ENCODE results near the gene DNM1. TPM values are rescaled to one million over a fixed set of nuclear protein-coding genes. Genes with fewer than 3 reads are reported as not detected.

Gene DNM1
- total RNA-seq, 5 donors from 2014 or later (not counting 1 experiment from before 2014, with no cell fraction given), result 0.95 to 3.0 (median 1.8) TPM

- H3K36me3 Mint-ChIP-seq, result no peaks in the 10 kb centered on the region
- 26% methylated on average over 43 of the region's 47 CpGs for WGBS (ENCODE audit: insufficient coverage)
- POLR2A ChIA-PET, result interaction anchor here in 1 of 2 donors (0.6 kb wide), 1 partner anchor 59 kb away, joined by 3 read pairs; no protein-coding TSS in a partner anchor
These were observed 15.6 kb downstream of the DNM1 start for GRCh38 chr9:128218518-128219389.

GRCh38 chr9:128219831-128220230 lies 16.7 kb downstream of the DNM1 start:
- H3K36me3 Mint-ChIP-seq, result no peaks in the 10 kb centered on the region
- Histone ChIP-seq H3K4me3 (ENCODE audit: control insufficient read depth in 1 of 2, extremely low read depth in 1 of 2, low read length in 1 of 2) (no peak overlapping the region), H3K9me3 (no peaks in the 10 kb centered on the region), H3K4me1 (ENCODE audit: control insufficient read depth in 1 of 2, extremely low read depth in 1 of 2, insufficient read depth in 2 of 2, low read length in 2 of 2) (peaks cover 0 to 18% of the 10 kb centered on the region in 2 experiments), H3K36me3 (ENCODE audit: control insufficient read depth in 2 of 2, extremely low read depth in 1 of 2, insufficient read depth in 1 of 2, low read length in 1 of 2) (no peaks in the 10 kb centered on the region), H3K27me3 (replicated peaks in 1 of 2; ENCODE audit: control insufficient read depth in 2 of 2, extremely low read depth in 1 of 2, insufficient read depth in 2 of 2, low read length in 1 of 2) (peaks cover 0 to 15% of the 10 kb centered on the region in 2 experiments), H3K27ac (ENCODE audit: low read length) (no peak overlapping the region)
- ATAC-seq (replicated peaks in 1 of 4) (no peak), DNase-seq (no peak)
- POLR2A ChIA-PET, result no interaction called here
- H3K4me3 Mint-ChIP-seq, result no peak overlapping the region
- H3K9me3 Mint-ChIP-seq, result no peaks in the 10 kb centered on the region
- CTCF ChIA-PET, result interaction anchor here in 1 of 2 donors (0.6 kb wide), 1 partner anchor 142 kb away, joined by 3 read pairs; no protein-coding TSS in a partner anchor
- H3K27ac Mint-ChIP-seq, result no peak overlapping the region
- 93% methylated on average over 8 of the region's 9 CpGs for WGBS (ENCODE audit: insufficient coverage)
- H3K27me3 Mint-ChIP-seq, result peaks cover 0 to 2% of the 10 kb centered on the region in 2 donors
- peaks cover 13 to 17% (median 14%) of the 10 kb centered on the region in 3 donors for H3K4me1 Mint-ChIP-seq

More at GRCh38 chr9:128218518-128219389, 15.6 kb downstream of the DNM1 start:
- no peak overlapping the region for H3K27ac ChIP-seq (ENCODE audit: low read length)
- H3K4me1 ChIP-seq (ENCODE audit: control insufficient read depth in 1 of 2, extremely low read depth in 1 of 2, insufficient read depth in 2 of 2, low read length in 2 of 2), result peaks cover 0 to 18% of the 10 kb centered on the region in 2 experiments
- no peaks in the 10 kb centered on the region for H3K36me3 ChIP-seq (ENCODE audit: control insufficient read depth in 2 of 2, extremely low read depth in 1 of 2, insufficient read depth in 1 of 2, low read length in 1 of 2)
- peak; percentile 94 to 97 (median 96) for ATAC-seq (replicated peaks in 1 of 4)
- H3K4me3 Mint-ChIP-seq, result peak overlapping the region; percentile 78 to 83 (median 79)
- H3K27me3 Mint-ChIP-seq, result peaks cover 0 to 4% of the 10 kb centered on the region in 2 donors
- peaks cover 13 to 17% (median 14%) of the 10 kb centered on the region in 3 donors for H3K4me1 Mint-ChIP-seq
- no peaks in the 10 kb centered on the region for H3K9me3 ChIP-seq
- H3K27me3 ChIP-seq (replicated peaks in 1 of 2; ENCODE audit: control insufficient read depth in 2 of 2, extremely low read depth in 1 of 2, insufficient read depth in 2 of 2, low read length in 1 of 2), result peaks cover 0 to 21% of the 10 kb centered on the region in 2 experiments
- no peaks in the 10 kb centered on the region for H3K9me3 Mint-ChIP-seq
- DNase-seq, result peak; percentile 77 to 93 (median 86)
- H3K4me3 ChIP-seq (ENCODE audit: control insufficient read depth in 1 of 2, extremely low read depth in 1 of 2, low read length in 1 of 2), result peak overlapping the region; percentile 41 to 46
- H3K27ac Mint-ChIP-seq, result peak overlapping the region; percentile 23 to 81
- CTCF ChIA-PET, result interaction anchor here in 1 of 2 donors (0.6 to 1.0 kb wide), 2 partner anchors 32 to 143 kb away, joined by 3 to 5 read pairs; no protein-coding TSS in a partner anchor

DNA sequence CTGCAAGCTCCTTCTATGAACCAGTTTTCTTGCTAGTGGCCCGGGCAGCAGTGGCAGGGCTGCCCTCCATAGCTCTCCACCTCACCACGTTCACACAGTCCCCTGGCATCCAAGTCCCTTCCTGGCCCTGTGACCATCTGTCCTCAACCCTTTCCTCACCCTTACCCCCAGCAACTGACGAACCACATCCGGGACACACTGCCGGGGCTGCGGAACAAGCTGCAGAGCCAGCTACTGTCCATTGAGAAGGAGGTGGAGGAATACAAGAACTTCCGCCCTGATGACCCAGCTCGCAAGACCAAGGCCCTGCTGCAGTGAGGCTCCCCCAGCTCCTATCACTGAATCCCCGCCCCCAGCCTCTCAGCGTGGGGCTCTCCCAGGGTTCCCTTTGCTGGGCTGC lies 18.8 kb downstream of the DNM1 start:
- CTCF ChIA-PET, result no interaction called here
- POLR2A ChIA-PET, result no interaction called here
- Mint-ChIP-seq H3K27me3 (no peaks in the 10 kb centered on the region), H3K4me3 (no peak overlapping the region), H3K4me1 (peaks cover 11 to 17% (median 14%) of the 10 kb centered on the region in 3 donors), H3K36me3 (no peaks in the 10 kb centered on the region), H3K9me3 (no peaks in the 10 kb centered on the region), H3K27ac (no peak overlapping the region)
- Histone ChIP-seq H3K4me1 (ENCODE audit: control insufficient read depth in 1 of 2, extremely low read depth in 1 of 2, insufficient read depth in 2 of 2, low read length in 2 of 2) (peaks cover 0 to 18% of the 10 kb centered on the region in 2 experiments), H3K4me3 (ENCODE audit: control insufficient read depth in 1 of 2, extremely low read depth in 1 of 2, low read length in 1 of 2) (no peak overlapping the region), H3K27ac (ENCODE audit: low read length) (no peak overlapping the region), H3K27me3 (replicated peaks in 1 of 2; ENCODE audit: control insufficient read depth in 2 of 2, extremely low read depth in 1 of 2, insufficient read depth in 2 of 2, low read length in 1 of 2) (peaks cover 0 to 9% of the 10 kb centered on the region in 2 experiments), H3K36me3 (ENCODE audit: control insufficient read depth in 2 of 2, extremely low read depth in 1 of 2, insufficient read depth in 1 of 2, low read length in 1 of 2) (no peaks in the 10 kb centered on the region), H3K9me3 (no peaks in the 10 kb centered on the region)
- DNase-seq (no peak), ATAC-seq (replicated peaks in 1 of 4) (no peak)
- 81% methylated on average over 2 of the region's 10 CpGs for WGBS (ENCODE audit: insufficient coverage)

GRCh38 chr9:128222880-128223670 lies 19.9 kb downstream of the DNM1 start:
- Mint-ChIP-seq H3K27me3 (no peaks in the 10 kb centered on the region), H3K27ac (no peak overlapping the region), H3K4me3 (no peak overlapping the region), H3K4me1 (peaks cover 11 to 14% (median 11%) of the 10 kb centered on the region in 3 donors), H3K9me3 (no peaks in the 10 kb centered on the region), H3K36me3 (no peaks in the 10 kb centered on the region)
- ChIA-PET CTCF (no interaction called here), POLR2A (no interaction called here)
- peaks cover 0 to 9% of the 10 kb centered on the region in 2 experiments for H3K27me3 ChIP-seq (replicated peaks in 1 of 2; ENCODE audit: control insufficient read depth in 2 of 2, extremely low read depth in 1 of 2, insufficient read depth in 2 of 2, low read length in 1 of 2)
- H3K27ac ChIP-seq (ENCODE audit: low read length), result no peak overlapping the region
- 89% methylated on average over 3 of the region's 13 CpGs for WGBS (ENCODE audit: insufficient coverage)
- no peaks in the 10 kb centered on the region for H3K36me3 ChIP-seq (ENCODE audit: control insufficient read depth in 2 of 2, extremely low read depth in 1 of 2, insufficient read depth in 1 of 2, low read length in 1 of 2)
- no peak overlapping the region for H3K4me3 ChIP-seq (ENCODE audit: control insufficient read depth in 1 of 2, extremely low read depth in 1 of 2, low read length in 1 of 2)
- ATAC-seq (replicated peaks in 1 of 4), result no peak
- no peaks in the 10 kb centered on the region for H3K9me3 ChIP-seq
- H3K4me1 ChIP-seq (ENCODE audit: control insufficient read depth in 1 of 2, extremely low read depth in 1 of 2, insufficient read depth in 2 of 2, low read length in 2 of 2), result peaks cover 0 to 14% of the 10 kb centered on the region in 2 experiments
- no peak for DNase-seq

- POLR2A ChIA-PET, result no interaction called here
- H3K9me3 Mint-ChIP-seq, result no peaks in the 10 kb centered on the region
- 72% methylated on average over 6 of the region's 7 CpGs for WGBS (ENCODE audit: insufficient coverage)
These were observed 21.7 kb downstream of the DNM1 start for GRCh38 chr9:128224877-128225276.

GRCh38 chr9:128225770-128226411 lies 22.7 kb downstream of the DNM1 start:
- Mint-ChIP-seq H3K27me3 (no peaks in the 10 kb centered on the region), H3K36me3 (no peaks in the 10 kb centered on the region), H3K9me3 (no peaks in the 10 kb centered on the region), H3K4me1 (peaks cover 0 to 2% (median 0%) of the 10 kb centered on the region in 3 donors), H3K4me3 (no peak overlapping the region), H3K27ac (no peak overlapping the region)
- Histone ChIP-seq H3K9me3 (no peaks in the 10 kb centered on the region), H3K4me3 (ENCODE audit: control insufficient read depth in 1 of 2, extremely low read depth in 1 of 2, low read length in 1 of 2) (no peak overlapping the region), H3K27ac (ENCODE audit: low read length) (no peak overlapping the region), H3K27me3 (replicated peaks in 1 of 2; ENCODE audit: control insufficient read depth in 2 of 2, extremely low read depth in 1 of 2, insufficient read depth in 2 of 2, low read length in 1 of 2) (peaks cover 0 to 9% of the 10 kb centered on the region in 2 experiments), H3K4me1 (ENCODE audit: control insufficient read depth in 1 of 2, extremely low read depth in 1 of 2, insufficient read depth in 2 of 2, low read length in 2 of 2) (no peaks in the 10 kb centered on the region), H3K36me3 (ENCODE audit: control insufficient read depth in 2 of 2, extremely low read depth in 1 of 2, insufficient read depth in 1 of 2, low read length in 1 of 2) (no peaks in the 10 kb centered on the region)
- ATAC-seq (replicated peaks in 1 of 4), result no peak
- CTCF ChIA-PET, result no interaction called here
- no peak for DNase-seq
- POLR2A ChIA-PET, result interaction anchor here in 1 of 2 donors (0.6 kb wide), 1 partner anchor 39 kb away, joined by 3 read pairs; no protein-coding TSS in a partner anchor
- 81% methylated on average over 13 of the region's 19 CpGs for WGBS (ENCODE audit: insufficient coverage)

More at GRCh38 chr9:128224877-128225276, 21.7 kb downstream of the DNM1 start:
- Mint-ChIP-seq H3K36me3 (no peaks in the 10 kb centered on the region), H3K27me3 (no peaks in the 10 kb centered on the region), H3K27ac (no peak overlapping the region), H3K4me1 (peaks cover 0 to 5% (median 0%) of the 10 kb centered on the region in 3 donors), H3K4me3 (no peak overlapping the region)
- no peak overlapping the region for H3K4me3 ChIP-seq (ENCODE audit: control insufficient read depth in 1 of 2, extremely low read depth in 1 of 2, low read length in 1 of 2)
- H3K27ac ChIP-seq (ENCODE audit: low read length), result no peak overlapping the region
- H3K36me3 ChIP-seq (ENCODE audit: control insufficient read depth in 2 of 2, extremely low read depth in 1 of 2, insufficient read depth in 1 of 2, low read length in 1 of 2), result no peaks in the 10 kb centered on the region
- CTCF ChIA-PET, result no interaction called here
- no peaks in the 10 kb centered on the region for H3K9me3 ChIP-seq
- DNase-seq (no peak), ATAC-seq (replicated peaks in 1 of 4) (no peak)
- H3K27me3 ChIP-seq (replicated peaks in 1 of 2; ENCODE audit: control insufficient read depth in 2 of 2, extremely low read depth in 1 of 2, insufficient read depth in 2 of 2, low read length in 1 of 2), result peaks cover 0 to 9% of the 10 kb centered on the region in 2 experiments
- no peaks in the 10 kb centered on the region for H3K4me1 ChIP-seq (ENCODE audit: control insufficient read depth in 1 of 2, extremely low read depth in 1 of 2, insufficient read depth in 2 of 2, low read length in 2 of 2)
